NOMO-1 (cell line): ENCODE measurements around the gene PPP1R13B.

Experiments
- DNase-seq, 2 experiments: peaks; one replicate each; lab custom pipeline; 2025; ENCODE audit not compliant: unreplicated experiment in 2 of 2; lab: John Stamatoyannopoulos, UW

Gene PPP1R13B

DNA sequence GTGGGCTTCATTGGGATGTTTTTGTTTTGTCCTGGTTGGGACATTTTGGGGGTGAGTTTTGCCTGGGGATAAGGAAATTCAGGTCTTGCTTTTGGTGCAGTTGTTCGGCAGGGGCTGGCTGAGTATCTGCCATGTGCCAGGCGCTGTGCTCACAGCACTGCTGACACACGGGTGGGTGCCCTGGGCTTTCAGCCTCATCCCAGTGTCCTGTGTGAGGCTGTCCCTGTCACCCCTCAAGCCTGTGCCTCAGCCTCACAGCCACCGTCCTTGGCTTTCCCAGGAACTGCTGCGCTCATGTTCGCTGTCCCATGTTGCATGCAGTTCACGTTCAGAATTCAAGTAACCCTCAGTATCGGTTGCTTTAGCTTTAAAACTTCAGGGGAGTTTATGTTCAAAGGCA lies 157.0 kb downstream of the PPP1R13B start:
- DNase-seq: no peak

- no peak for DNase-seq
Observed at GRCh38 chr14:103688906-103689902, 158.2 kb downstream of the PPP1R13B start.

DNA sequence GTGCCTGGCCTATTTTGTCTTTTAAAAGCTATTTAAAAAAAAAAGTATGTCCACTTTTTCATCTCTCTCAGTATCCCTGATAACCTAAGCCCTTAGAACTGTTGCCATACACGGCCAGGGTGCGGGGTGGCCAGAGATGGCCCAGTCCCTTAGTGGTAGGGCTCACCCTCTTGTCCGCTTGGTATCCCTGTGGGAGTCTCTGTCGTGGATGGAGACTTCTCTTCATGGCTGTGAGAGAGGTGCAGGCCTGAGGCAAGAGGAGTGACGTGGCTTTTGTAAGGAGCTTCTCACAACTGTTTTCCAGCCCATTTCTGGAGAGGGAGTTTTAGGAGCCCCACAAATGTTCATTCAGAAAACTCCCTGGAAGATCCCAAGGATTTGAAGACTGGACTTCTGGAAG lies 158.9 kb downstream of the PPP1R13B start:
- DNase-seq: no peak

DNA sequence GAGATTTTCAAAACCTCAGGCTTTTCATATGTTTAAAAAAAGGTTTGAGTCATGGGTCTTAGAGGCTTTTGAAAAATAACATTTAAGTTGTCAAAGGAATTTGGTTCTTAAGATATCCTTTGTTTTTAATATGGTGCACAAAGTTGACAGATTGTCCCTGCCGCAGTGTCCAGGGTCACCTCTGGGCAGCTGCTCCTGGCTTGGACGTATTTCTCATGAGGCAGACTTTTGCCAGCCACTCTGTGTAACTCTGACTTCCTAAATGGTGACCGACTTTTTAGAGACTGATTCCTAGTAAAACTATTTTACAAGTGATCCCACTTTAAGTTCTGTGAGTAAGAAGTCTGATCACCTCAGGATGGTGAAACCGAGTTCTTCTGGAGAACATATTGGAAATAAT lies 159.7 kb downstream of the PPP1R13B start:
- no peak for DNase-seq

DNA sequence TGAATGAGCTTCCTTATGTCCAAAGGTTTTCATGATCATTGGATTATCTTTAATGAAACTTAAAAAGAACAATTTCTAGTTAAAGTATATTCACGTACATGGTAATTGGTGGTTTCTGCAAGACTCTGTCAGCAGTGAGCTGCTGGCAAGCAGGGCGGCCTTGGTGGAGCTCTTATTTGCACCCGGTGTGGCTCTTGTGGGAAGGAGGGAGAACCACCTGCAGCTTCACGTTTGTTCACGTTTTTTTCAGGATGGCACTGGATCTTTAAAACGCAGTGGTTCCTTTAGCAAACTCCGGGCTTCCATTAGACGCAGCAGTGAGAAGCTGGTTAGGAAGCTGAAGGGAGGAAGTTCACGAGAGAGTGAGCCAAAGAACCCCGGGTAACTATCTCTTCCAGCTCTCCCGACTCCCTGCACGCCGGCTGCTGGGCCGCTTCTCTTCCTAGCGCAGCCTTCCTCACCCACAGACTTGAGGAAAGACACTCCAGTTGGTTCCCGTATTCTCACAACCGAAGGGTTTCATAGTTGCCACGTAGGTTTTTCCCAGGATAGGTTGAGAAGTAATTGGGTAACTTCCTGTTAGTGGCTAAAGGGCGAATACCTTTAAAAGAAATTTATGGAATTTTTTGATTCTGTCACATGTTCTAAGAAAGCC lies 160.4 kb downstream of the PPP1R13B start:
- no peak for DNase-seq

DNA sequence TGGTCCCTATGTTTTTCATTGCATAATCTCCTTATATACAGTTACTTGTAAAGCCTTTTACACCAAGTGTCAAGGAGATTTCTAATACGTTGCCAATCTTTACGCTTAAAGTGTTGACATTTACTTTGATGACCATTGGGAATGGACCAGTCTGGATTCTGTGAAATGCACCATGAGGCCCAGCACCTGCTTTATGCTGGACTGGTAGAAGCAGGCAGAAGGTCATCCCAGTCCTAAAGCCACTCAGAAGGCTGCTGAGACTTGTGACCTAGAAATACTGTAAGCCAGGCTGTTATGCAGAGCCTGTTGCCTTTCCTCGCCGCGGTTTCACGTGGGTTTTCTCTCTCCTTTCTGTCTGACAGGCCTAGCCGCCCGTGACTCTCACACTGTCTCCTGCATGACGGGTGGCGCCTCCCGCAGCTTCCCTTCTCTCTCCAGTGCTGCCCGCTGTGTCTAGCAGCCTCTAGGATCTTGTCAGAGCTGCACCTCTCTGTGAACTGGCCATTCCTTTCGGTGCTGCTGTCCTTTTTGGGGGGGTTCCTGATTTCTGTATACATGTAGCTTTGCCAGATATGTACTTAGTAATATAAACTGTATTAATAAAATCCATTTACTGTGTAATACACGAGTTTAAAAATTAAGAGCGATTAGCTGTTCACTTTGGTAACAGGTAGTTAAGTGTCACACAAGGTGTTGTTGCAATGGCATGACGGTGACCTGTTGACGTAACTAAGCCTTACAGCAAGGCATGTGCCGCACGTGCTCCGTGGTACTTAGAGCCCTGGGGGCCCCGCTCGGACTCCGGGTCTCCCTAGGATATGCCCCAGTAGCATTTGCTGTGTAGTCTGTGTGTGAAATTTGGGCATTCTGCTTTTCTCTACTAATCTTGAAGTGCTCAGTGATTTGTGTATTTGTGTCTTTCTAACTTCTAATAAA lies 161.8 kb downstream of the PPP1R13B start:
- no peak for DNase-seq

DNA sequence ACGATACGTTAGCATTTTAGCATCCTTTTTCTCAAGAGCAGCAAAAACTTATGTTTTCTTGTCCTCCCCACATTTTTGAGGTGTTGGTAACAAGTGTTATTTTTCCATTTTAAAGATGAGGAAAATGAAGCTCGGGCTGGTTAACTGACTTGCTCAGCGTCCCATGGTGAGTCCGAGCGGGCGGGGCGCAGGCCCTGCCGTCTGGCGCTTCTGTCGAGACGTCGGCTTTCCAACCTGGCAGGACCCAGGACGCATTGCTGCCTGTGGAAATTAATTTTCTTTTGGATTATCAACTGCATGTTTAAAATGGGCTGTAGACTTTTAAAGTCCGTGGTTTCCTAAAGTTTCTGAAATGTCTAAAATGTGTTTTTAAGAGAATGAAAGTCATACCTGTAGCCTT lies 162.5 kb downstream of the PPP1R13B start:
- DNase-seq: no peak

- no peak for DNase-seq
Observed at GRCh38 chr14:103684471-103684870, 162.9 kb downstream of the PPP1R13B start.
